Medulla oblongata (tissue), 1 donor: ENCODE data around the gene SMARCD1.
"Not testable (repeated sequence)": the region's sequence is repeated elsewhere in the genome, so short reads cannot be mapped to it uniquely, and the experiment has no call there.

Experiments used
- DNase-seq: peaks from one replicate; pipeline ENCODE4 v3.0.0-alpha.2; 2015; ENCODE audit errors: extremely low spot score

Gene SMARCD1

DNA sequence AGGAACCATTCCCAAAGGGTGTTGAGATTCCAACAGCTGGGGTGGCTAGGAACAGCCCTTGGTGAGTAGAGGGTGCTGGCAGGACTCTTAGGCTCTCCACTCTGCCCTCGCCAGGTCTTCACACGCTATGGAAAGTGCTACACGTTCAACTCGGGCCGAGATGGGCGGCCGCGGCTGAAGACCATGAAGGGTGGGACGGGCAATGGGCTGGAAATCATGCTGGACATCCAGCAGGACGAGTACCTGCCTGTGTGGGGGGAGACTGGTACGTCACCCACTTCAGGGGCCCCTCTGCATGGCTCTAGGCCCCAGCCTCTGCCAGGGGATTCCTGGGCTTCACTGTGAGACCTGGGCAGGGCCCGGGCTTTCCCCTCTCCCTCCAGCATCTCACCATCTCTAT lies 8.0 kb upstream of the SMARCD1 start:
- DNase-seq, result no peak

DNA sequence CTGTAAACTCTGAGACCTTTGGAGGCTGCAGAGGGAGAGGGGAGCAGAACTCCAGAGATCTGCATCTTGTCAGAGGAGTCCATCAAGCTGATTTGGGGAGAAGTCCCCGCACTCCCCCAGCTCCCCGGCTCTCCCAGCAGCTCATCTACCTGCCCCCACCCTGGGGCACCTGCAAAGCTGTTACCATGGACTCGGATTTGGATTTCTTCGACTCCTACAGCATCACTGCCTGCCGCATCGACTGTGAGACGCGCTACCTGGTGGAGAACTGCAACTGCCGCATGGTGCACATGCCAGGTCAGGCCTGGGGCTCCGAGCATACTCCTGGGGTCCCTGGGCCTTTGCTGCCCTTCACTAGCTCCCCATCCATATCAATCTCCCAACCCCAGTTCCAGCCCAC lies 6.9 kb upstream of the SMARCD1 start:
- no peak for DNase-seq

DNA sequence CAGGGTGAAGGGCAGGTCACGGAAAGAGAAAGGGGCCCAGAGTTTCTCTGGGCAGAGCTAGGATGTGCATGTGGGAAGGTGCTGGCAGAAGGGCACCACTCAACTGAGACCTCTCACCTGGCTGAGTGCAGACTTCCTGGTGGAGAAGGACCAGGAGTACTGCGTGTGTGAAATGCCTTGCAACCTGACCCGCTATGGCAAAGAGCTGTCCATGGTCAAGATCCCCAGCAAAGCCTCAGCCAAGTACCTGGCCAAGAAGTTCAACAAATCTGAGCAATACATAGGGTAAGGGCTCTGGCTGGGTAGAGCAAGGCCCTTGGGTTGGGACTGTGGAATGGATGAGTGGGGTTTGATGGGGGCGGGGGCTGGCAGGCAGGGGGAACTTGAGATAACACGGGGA lies 5.4 kb upstream of the SMARCD1 start:
- DNase-seq, result no peak

DNA sequence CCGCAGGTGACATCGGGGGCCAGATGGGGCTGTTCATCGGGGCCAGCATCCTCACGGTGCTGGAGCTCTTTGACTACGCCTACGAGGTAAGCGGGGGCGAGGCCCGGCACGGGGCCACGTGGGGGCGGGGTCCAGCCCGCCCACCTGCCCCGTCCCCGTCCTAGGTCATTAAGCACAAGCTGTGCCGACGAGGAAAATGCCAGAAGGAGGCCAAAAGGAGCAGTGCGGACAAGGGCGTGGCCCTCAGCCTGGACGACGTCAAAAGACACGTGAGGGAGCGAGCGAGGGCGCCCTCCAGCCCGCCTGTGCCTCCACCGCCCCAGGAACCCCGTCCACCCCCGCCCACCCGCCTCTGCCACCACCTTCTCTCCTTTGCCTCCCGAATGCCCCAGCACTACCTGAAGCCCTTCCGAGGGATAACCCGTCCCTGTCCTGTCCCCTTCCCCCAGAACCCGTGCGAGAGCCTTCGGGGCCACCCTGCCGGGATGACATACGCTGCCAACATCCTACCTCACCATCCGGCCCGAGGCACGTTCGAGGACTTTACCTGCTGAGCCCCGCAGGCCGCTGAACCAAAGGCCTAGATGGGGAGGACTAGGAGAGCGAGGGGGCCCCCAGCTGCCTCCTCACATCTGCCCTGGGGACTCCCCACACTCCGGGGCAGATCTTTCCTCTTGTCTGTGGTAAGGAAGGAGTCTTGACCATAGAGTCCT lies 3.9 kb upstream of the SMARCD1 start:
- DNase-seq, result no peak

DNA sequence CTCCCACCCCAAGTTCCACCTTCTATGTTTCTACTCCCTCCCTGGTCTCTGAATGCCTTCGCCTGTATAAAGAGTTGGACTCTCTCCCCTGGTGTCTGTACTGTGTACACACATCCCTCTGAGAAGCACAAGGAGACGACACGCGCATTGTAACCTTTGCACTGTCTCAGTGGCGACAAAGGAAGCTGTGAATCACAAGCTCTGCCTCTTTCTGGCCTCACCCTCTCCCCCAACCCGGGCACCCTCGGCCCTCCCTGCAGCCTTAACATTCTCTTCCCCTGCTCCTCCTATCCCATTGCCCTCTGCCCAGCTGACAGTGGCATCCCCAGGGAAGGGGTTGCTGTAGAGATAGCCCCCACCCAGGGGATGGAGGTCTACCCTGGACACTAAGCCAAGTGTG lies 2.5 kb upstream of the SMARCD1 start:
- no peak for DNase-seq

- DNase-seq, result no peak
Measured at GRCh38 chr12:50083301-50083700, 1.8 kb upstream of the SMARCD1 start.

GRCh38 chr12:50084409-50084774 lies 750 bp upstream of the SMARCD1 start:
- not testable (repeated sequence) for DNase-seq

DNA sequence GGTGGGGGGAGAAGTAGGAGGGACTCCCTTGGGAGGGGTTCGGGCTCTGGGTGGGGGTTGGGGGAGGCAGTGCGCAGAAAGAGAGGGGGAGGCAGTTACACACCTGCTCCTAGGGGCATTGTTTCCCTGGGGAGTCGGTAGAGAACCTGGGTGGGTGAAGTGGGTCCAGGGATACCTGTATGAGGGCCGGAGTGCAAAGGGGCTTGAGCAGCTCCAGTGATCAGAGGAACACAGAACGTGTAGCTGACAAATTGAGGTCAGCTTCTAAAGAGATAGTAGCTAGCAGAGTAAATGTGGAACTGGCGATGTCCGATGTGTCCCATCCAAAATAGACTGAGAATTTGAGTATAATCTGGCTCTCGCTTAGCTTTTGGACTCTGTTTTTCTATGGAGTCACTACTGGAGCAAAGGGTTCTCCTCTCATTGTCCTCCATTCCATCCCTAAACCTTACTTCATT lies 502 bp downstream of the SMARCD1 start:
- no peak for DNase-seq

- DNase-seq, result no peak
Measured at GRCh38 chr12:50086148-50086547, 1.0 kb downstream of the SMARCD1 start.

DNA sequence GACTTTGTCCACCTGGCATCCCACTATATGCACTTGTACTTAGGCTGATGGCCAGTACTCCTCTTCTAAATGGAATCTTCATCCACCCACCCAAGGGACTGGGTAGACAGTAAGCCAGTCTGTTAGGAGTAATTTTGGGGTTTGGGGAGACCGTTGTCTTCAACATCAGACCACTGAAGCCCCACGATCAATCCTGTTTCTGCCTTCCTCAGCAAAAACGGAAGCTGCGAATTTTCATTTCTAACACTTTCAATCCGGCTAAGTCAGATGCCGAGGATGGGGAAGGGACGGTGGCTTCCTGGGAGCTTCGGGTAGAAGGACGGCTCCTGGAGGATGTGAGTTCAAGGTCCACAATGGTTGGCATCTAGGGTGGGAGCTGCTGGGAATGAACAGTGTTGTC lies 2.0 kb downstream of the SMARCD1 start:
- no peak for DNase-seq

- DNase-seq, result peak; percentile 40
Measured at GRCh38 chr12:50087995-50088394, 2.9 kb downstream of the SMARCD1 start.

DNA sequence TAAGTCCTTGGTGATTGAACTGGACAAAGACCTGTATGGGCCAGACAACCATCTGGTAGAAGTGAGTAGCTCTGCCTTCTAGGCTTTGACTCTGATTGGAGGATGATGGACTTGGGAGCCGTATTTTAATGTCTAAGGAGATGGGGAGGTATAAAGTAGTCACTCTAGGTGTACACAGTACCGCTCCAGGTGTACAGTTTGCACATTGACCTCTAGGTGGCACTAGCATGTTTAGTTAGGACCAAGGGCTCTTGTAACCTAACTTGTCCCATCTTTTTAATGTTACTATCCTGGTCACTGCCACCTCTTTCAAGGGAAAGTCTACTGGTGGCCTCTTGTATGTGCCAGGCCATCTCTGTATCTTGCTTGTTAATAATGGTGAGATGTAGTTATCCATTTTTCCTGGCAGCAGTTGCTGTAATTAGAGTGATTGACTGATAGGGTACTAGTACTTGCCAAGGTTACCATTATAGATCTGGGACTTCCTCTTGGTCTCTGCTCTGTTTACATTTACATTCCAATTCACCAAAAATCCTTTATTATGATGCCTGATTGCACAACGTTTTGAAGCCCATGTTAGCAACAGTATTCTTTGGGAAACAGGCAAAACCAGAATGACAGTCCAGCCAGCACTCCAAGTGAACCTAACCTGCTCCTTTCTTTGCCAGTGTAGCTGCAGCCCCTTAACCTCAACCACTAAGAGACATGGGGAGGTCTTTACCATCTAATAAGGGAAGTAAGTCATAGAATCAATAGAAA lies 3.6 kb downstream of the SMARCD1 start:
- peak; percentile 80 for DNase-seq

GRCh38 chr12:50089730-50090129 lies 4.6 kb downstream of the SMARCD1 start:
- no peak for DNase-seq

DNA sequence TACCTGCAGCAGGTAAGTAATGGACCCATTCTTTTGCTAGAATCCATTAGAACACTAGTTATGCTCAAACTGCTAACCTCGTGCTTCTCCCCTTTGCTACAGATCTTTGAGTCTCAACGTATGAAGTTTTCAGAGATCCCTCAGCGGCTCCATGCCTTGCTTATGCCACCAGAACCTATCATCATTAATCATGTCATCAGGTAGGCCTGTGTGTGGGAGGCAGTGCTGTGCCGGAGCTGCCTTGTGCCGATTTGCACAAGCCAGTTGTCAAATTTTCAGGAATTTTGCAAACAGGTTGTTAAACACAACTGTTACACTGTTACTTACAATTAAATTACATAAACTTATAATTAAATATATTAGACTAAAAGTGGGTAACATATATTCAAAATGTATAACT lies 5.2 kb downstream of the SMARCD1 start:
- DNase-seq, result no peak

GRCh38 chr12:50097952-50098351 lies 12.8 kb downstream of the SMARCD1 start:
- no peak for DNase-seq

DNA sequence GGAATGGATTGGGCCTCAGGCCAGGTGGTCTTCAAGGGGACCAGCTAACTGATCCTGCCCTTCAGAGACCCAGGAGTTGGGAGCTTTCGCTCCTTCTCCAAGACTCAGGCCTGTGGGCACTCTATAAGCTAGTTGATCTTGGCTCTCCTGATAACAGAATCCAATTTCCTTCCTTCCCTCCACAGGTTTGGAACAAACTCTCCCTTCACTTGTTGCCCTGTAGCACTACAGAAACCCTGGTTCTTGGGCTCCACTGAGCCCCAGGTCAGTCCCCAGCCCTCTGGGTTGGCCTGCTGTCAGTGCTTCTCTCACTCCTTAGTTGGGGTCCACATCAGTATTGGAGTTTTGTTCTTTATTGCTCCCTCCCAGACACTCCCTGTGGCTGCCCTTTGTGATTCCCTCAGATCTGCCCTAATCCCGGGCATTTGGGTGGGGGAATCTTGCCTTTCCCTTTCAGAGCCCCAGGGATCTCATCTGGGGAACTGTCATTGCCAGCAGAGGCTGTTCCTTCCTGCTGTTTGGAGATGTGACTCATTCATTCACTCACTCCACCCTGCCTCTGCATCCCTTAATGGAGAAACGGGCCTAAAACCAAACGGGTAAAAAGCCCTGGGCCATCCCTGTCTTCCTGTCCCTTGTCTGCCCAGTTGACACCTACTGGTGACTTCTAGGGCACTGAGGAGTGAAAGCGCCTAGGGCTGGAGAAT lies 14.3 kb downstream of the SMARCD1 start:
- DNase-seq, result no peak

- no peak for DNase-seq
Measured at GRCh38 chr12:50100561-50100960, 15.4 kb downstream of the SMARCD1 start.

GRCh38 chr12:50101663-50102062 lies 16.5 kb downstream of the SMARCD1 start:
- DNase-seq, result peak; percentile 42

DNA sequence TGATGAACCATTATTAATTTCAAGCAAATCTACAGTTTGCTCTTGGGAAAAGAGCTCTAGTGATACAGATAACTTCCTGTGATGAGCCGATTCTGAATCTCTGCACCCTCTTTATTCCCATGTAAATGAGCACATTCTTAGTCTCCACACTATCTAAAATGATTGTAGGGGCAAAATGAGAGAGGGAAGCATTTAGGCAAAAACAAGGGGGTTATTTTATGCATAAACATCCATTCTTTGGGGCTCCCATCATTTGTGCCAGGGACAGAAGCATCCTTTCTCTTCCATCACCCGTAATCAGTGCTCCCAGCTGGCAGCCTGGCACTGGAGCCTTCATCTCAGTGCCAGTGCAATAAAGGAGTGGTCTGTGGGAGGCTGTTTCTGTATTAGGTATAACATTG lies 17.0 kb downstream of the SMARCD1 start:
- peak; percentile 72 for DNase-seq

DNA sequence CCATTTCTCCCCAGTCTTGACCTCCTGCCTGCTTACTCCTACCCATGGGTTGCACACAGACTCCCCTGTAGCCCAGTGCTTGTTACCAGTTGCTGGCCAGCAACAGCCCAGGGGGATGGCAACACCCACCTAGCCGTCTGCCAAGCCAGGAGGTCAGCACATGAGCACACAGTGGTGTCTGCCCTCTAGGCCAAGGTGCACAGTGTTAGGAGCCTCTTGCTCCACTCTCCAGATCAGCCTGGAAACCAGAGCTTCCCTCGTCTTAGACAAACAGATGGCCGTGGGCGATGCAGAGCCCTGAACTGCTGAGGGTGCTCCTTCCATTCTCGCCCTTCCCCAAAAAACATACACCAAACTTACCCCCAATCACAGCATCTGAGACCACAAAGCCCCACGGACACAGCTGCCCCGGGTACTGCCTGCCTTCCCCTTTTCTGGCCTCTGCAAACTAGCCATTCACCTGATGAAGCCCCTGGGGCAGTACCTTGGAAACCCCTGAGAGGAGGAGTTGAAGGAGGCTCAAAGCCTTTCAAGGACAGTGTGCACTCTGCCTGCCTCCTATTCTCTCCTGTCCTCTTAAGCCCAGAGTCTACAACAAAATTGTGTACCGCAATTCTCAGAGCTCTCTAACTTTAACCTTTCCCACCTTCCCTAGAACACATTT lies 17.6 kb downstream of the SMARCD1 start:
- no peak for DNase-seq

GRCh38 chr12:50103351-50103750 lies 18.2 kb downstream of the SMARCD1 start:
- no peak for DNase-seq

DNA sequence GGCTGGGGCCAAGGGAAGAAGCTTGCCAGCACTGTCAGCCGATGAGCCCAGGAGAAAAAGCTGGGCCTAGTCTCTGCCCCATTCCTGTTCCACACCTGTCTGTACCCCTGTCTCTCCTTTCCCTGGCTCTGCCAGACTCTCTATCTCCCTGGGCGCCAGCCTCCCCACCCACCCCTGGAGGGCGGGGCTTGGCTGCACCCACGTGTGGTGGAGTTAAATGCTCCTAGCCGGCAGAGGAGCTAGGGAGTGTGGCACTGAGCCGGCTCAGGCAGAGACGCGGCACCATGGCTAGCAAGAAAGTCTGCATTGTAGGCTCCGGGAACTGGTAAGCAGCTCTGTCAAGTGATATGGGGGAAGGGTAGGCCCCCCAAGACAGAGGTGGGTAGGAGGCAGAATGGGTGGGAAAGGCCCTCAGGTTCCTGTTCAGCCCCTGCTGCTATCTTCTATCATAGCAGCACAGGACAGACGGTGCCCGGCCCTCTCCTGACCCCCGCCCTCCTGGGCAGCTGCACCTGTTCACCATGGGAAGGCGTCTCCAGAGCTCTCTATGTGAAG lies 18.7 kb downstream of the SMARCD1 start, which contains the start of gene GPD1:
Gene GPD1, plus strand, starts transcription at position 242 of the 555 bp plus-strand sequence. Its CDS starts 43 bp downstream, at position 285.
- peak; percentile 83 for DNase-seq
